Neural progenitor cell (in vitro differentiated cells): Measurements from ENCODE around the gene CAMK2D. TPM values are rescaled to one million over a fixed set of nuclear protein-coding genes. Genes with fewer than 3 reads are reported as not detected.

ENCODE experiments used
- DNase-seq: peaks from one replicate; pipeline ENCODE4 v3.0.0-alpha.2; 2016; ENCODE audit warnings: low spot score
- H2AFZ ChIP-seq: fragments of 200-600 bp; sonication (generic); replicated peaks from 2 replicates; pipeline ENCODE4 v1.6.1; 2016; ENCODE audit warnings: antibody characterized with exemption
- H3F3A ChIP-seq: fragments of 200-600 bp; sonication (generic); 2 replicates; pipeline ENCODE4 v1.6.1; 2016; ENCODE audit warnings: antibody characterized with exemption, low read depth
- H3K27ac ChIP-seq: fragments of 200-600 bp; sonication (generic); 2 replicates; pipeline ENCODE4 v1.5.1; 2016; ENCODE audit warnings: mild to moderate bottlenecking
- H3K27me3 ChIP-seq: fragments of 200-600 bp; sonication (generic); 2 replicates; pipeline ENCODE4 v1.6.1; 2016; ENCODE audit warnings: mild to moderate bottlenecking, moderate library complexity
- H3K36me3 ChIP-seq: fragments of 200-600 bp; sonication (generic); 2 replicates; pipeline ENCODE4 v1.5.1; 2016
- H3K4me1 ChIP-seq: fragments of 200-600 bp; sonication (generic); 2 replicates; pipeline ENCODE4 v1.6.1; 2016; ENCODE audit warnings: mixed run types
- H3K4me2 ChIP-seq: fragments of 200-600 bp; sonication (generic); 2 replicates; pipeline ENCODE4 v1.6.1; 2016
- H3K4me3 ChIP-seq: fragments of 200-600 bp; sonication (generic); 2 replicates; pipeline ENCODE4 v1.5.1; 2016
- H3K79me2 ChIP-seq: fragments of 200-600 bp; sonication (generic); 2 replicates; pipeline ENCODE4 v1.6.1; 2016; ENCODE audit warnings: low read depth
- H3K9ac ChIP-seq: fragments of 200-600 bp; sonication (generic); 2 replicates; pipeline ENCODE4 v1.6.1; 2016
- H3K9me3 ChIP-seq: fragments of 200-600 bp; sonication (generic); 2 replicates; pipeline ENCODE4 v1.5.1; 2016; ENCODE audit warnings: low read depth
- H4K20me1 ChIP-seq: fragments of 200-600 bp; sonication (generic); 2 replicates; pipeline ENCODE4 v1.6.1; 2016; ENCODE audit warnings: low read depth
- H3K27ac Mint-ChIP-seq: 3 replicates; pipeline ENCODE4 v1.8.0; 2021; ENCODE audit warnings: mixed read lengths
- H3K27me3 Mint-ChIP-seq: 2 replicates; pipeline ENCODE4 v1.8.0; 2022; ENCODE audit warnings: low read depth, mild to moderate bottlenecking, inconsistent platforms, moderate library complexity, mixed read lengths; ENCODE audit not compliant: insufficient read depth
- H3K36me3 Mint-ChIP-seq: 3 replicates; pipeline ENCODE4 v1.8.0; 2021; ENCODE audit warnings: mixed read lengths
- H3K4me1 Mint-ChIP-seq: 3 replicates; pipeline ENCODE4 v1.8.0; 2021; ENCODE audit warnings: mixed read lengths
- H3K4me3 Mint-ChIP-seq: 3 replicates; pipeline ENCODE4 v1.8.0; 2021; ENCODE audit warnings: mild to moderate bottlenecking, moderate library complexity, mixed read lengths
- H3K9me3 Mint-ChIP-seq: 3 replicates; pipeline ENCODE4 v1.8.0; 2020; ENCODE audit warnings: mixed read lengths
- CTCF ChIP-seq: fragments of 200-600 bp; sonication (generic); IDR thresholded peaks from 2 replicates; pipeline ENCODE4 v1.5.1; 2017; ENCODE audit warnings: antibody characterized with exemption, mild to moderate bottlenecking
- EZH2 ChIP-seq: fragments of 200-600 bp; sonication (generic); IDR thresholded peaks from 2 replicates; pipeline ENCODE4 v1.6.1; 2017; ENCODE audit warnings: antibody characterized with exemption, mild to moderate bottlenecking, moderate library complexity
- EZH2phosphoT487 ChIP-seq: fragments of 200-600 bp; sonication (generic); IDR thresholded peaks from 2 replicates; pipeline ENCODE4 v1.6.1; 2017; ENCODE audit warnings: antibody characterized with exemption
- total RNA-seq: library from RNA; depleted of rRNA; stranded (reverse); fragments of >200 nt; gene quantifications from 2 replicates; pipeline ENCODE4 v1.2.3, GENCODE V29; 2015; ENCODE audit warnings: low replicate concordance

The CAMK2D gene
- total RNA-seq, 1 donor from 2014 or later, result 33.2 TPM

DNA sequence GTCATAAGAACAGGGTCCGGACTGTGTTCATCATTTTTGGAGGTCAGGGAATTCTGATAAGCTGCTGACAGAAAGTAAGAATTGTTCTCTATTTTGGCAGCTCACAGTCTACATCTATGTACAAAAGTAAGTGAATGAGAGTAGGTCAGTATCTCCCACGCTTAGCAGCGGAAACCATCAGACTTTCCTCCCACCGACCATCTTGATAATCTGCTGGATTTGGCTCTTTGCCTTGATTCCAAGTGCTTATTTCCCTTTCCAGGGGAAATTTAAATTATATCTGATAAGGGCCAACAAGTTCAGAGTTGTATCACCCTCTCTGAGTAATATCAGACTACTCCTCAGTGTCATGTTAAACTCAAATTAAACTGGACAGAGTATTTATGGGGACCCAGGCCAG is 118.0 kb downstream of the CAMK2D start:
- H3K79me2 ChIP-seq, result no peaks in the 10 kb centered on the region
- DNase-seq, result no peak
- H3K27me3 Mint-ChIP-seq, result no peaks in the 10 kb centered on the region
- no peaks in the 10 kb centered on the region for H4K20me1 ChIP-seq
- H3K4me1 Mint-ChIP-seq, result peaks cover 23% of the 10 kb centered on the region
- H3F3A ChIP-seq, result peaks cover 18% of the 10 kb centered on the region
- no peaks in the 10 kb centered on the region for H3K36me3 Mint-ChIP-seq
- H3K27me3 ChIP-seq, result no peaks in the 10 kb centered on the region
- H3K4me1 ChIP-seq, result peaks cover 22% of the 10 kb centered on the region
- H2AFZ ChIP-seq, result no peak overlapping the region
- no peak overlapping the region for H3K4me3 ChIP-seq
- H3K9me3 ChIP-seq, result no peaks in the 10 kb centered on the region
- H3K9me3 Mint-ChIP-seq, result no peaks in the 10 kb centered on the region
- no peaks in the 10 kb centered on the region for H3K36me3 ChIP-seq
- no peak overlapping the region for H3K4me3 Mint-ChIP-seq
- no peak overlapping the region for H3K27ac ChIP-seq
- H3K27ac Mint-ChIP-seq, result no peak overlapping the region
- H3K4me2 ChIP-seq, result no peak overlapping the region
- H3K9ac ChIP-seq, result no peak overlapping the region
- TF ChIP-seq EZH2phosphoT487 (no peak), EZH2 (no peak), CTCF (no peak)

- Histone ChIP-seq H4K20me1 (no peaks in the 10 kb centered on the region), H3K9me3 (no peaks in the 10 kb centered on the region), H3K27ac (no peak overlapping the region), H2AFZ (no peak overlapping the region), H3K36me3 (no peaks in the 10 kb centered on the region), H3F3A (peaks cover 3% of the 10 kb centered on the region), H3K27me3 (no peaks in the 10 kb centered on the region), H3K9ac (no peak overlapping the region), H3K4me1 (peaks cover 15% of the 10 kb centered on the region), H3K79me2 (no peaks in the 10 kb centered on the region), H3K4me2 (no peak overlapping the region), H3K4me3 (no peak overlapping the region)
- Mint-ChIP-seq H3K9me3 (no peaks in the 10 kb centered on the region), H3K27me3 (no peaks in the 10 kb centered on the region), H3K4me1 (peaks cover 23% of the 10 kb centered on the region), H3K4me3 (no peak overlapping the region), H3K27ac (no peak overlapping the region), H3K36me3 (no peaks in the 10 kb centered on the region)
- no peak for DNase-seq
- TF ChIP-seq EZH2 (no peak), CTCF (no peak), EZH2phosphoT487 (no peak)
These were observed 120.5 kb downstream of the CAMK2D start for GRCh38 chr4:113641025-113641431.

GRCh38 chr4:113639326-113639725 is 122.2 kb downstream of the CAMK2D start:
- H4K20me1 ChIP-seq, result no peaks in the 10 kb centered on the region

GRCh38 chr4:113638562-113638832 is 123.0 kb downstream of the CAMK2D start:
- Histone ChIP-seq H3K4me2 (no peak overlapping the region), H3K4me3 (no peak overlapping the region), H3K9ac (no peak overlapping the region), H3K27ac (no peak overlapping the region), H3K9me3 (no peaks in the 10 kb centered on the region), H3K79me2 (no peaks in the 10 kb centered on the region), H3F3A (no peaks in the 10 kb centered on the region), H3K36me3 (no peaks in the 10 kb centered on the region), H3K27me3 (no peaks in the 10 kb centered on the region), H2AFZ (no peak overlapping the region), H3K4me1 (peaks cover 9% of the 10 kb centered on the region), H4K20me1 (no peaks in the 10 kb centered on the region)
- Mint-ChIP-seq H3K36me3 (no peaks in the 10 kb centered on the region), H3K27ac (no peak overlapping the region), H3K4me3 (no peak overlapping the region), H3K27me3 (no peaks in the 10 kb centered on the region), H3K4me1 (peaks cover 18% of the 10 kb centered on the region), H3K9me3 (no peaks in the 10 kb centered on the region)
- no peak for DNase-seq
- TF ChIP-seq CTCF, result no peak
- TF ChIP-seq EZH2phosphoT487, result no peak
- TF ChIP-seq EZH2, result no peak

More at GRCh38 chr4:113639326-113639725, 122.2 kb downstream of the CAMK2D start:
- Histone ChIP-seq H3K27ac (no peak overlapping the region), H3K79me2 (no peaks in the 10 kb centered on the region), H3F3A (no peaks in the 10 kb centered on the region), H3K4me3 (no peak overlapping the region), H3K9ac (no peak overlapping the region), H3K9me3 (no peaks in the 10 kb centered on the region), H3K4me2 (no peak overlapping the region), H3K36me3 (no peaks in the 10 kb centered on the region), H3K27me3 (no peaks in the 10 kb centered on the region), H2AFZ (no peak overlapping the region), H3K4me1 (peaks cover 9% of the 10 kb centered on the region)
- no peak overlapping the region for H3K4me3 Mint-ChIP-seq
- H3K36me3 Mint-ChIP-seq, result no peaks in the 10 kb centered on the region
- no peaks in the 10 kb centered on the region for H3K9me3 Mint-ChIP-seq
- no peak overlapping the region for H3K27ac Mint-ChIP-seq
- H3K4me1 Mint-ChIP-seq, result peaks cover 18% of the 10 kb centered on the region
- no peak for TF ChIP-seq EZH2phosphoT487
- DNase-seq, result no peak
- H3K27me3 Mint-ChIP-seq, result no peaks in the 10 kb centered on the region
